H1 (cell line): ENCODE data around the gene CDRT4. TPM values are rescaled to one million over a fixed set of nuclear protein-coding genes. Genes with fewer than 3 reads are reported as not detected.

Experiments
- CTCF ChIA-PET: fragments of 300-600 bp; sonication (Branson Sonifier 250); formaldehyde crosslinking; loops from one replicate; lab custom pipeline; 2021; ENCODE audit not compliant: partially characterized antibody; lab: Charles Lee
- POLR2A ChIA-PET: fragments of 300-600 bp; sonication (Branson Sonifier 250); formaldehyde crosslinking; loops from one replicate; lab custom pipeline; 2021; ENCODE audit warnings: inconsistent platforms; ENCODE audit not compliant: partially characterized antibody; lab: Charles Lee
- DNase-seq, 2 experiments: peaks; one replicate each; pipeline versions ENCODE4 v3.0.0 to v3.0.0-alpha.2; 2010 to 2022; ENCODE audit warnings: low spot score in 2 of 2, low read depth in 1 of 2, mixed read lengths in 1 of 2
- FAIRE-seq: peaks from 2 replicates; lab custom pipeline; 2011; peaks lifted over from hg19 to GRCh38; lab: Jason Lieb, UNC
- H2AFZ ChIP-seq: 2 replicates; pipeline ENCODE4 v1.8.1; 2012; ENCODE audit warnings: low read length, inconsistent platforms
- H2AK5ac ChIP-seq: 2 replicates; pipeline ENCODE4 v1.6.1; 2013; ENCODE audit warnings: low read depth, low read length
- H2BK120ac ChIP-seq: replicated peaks from 2 replicates; pipeline ENCODE3; 2013; ENCODE audit warnings: low read depth, low read length, inconsistent platforms
- H2BK12ac ChIP-seq: 2 replicates; pipeline ENCODE4 v1.6.1; 2013; ENCODE audit warnings: low read depth, low read length
- H2BK15ac ChIP-seq: 2 replicates; pipeline ENCODE4 v1.6.1; 2013; ENCODE audit warnings: low read length
- H2BK20ac ChIP-seq: 2 replicates; pipeline ENCODE4 v1.6.1; 2013; ENCODE audit warnings: low read length
- H2BK5ac ChIP-seq: 2 replicates; pipeline ENCODE4 v1.6.1; 2013; ENCODE audit warnings: low read depth, low read length
- H3K14ac ChIP-seq: 2 replicates; pipeline ENCODE4 v1.6.1; 2013; ENCODE audit warnings: inconsistent platforms; ENCODE audit not compliant: insufficient read length
- H3K18ac ChIP-seq: 2 replicates; pipeline ENCODE4 v1.6.1; 2013; ENCODE audit warnings: low read length; ENCODE audit errors: extremely low read depth
- H3K23ac ChIP-seq: 2 replicates; pipeline ENCODE4 v1.6.1; 2013; ENCODE audit warnings: inconsistent platforms; ENCODE audit not compliant: insufficient read length
- H3K23me2 ChIP-seq: 2 replicates; pipeline ENCODE4 v1.6.1; 2013; ENCODE audit warnings: low read depth, low read length
- H3K27ac ChIP-seq: 2 replicates; pipeline ENCODE4 v1.6.1; 2011; ENCODE audit warnings: low read depth, low read length, inconsistent platforms
- H3K27me3 ChIP-seq, 4 experiments: replicated peaks in 1 of 4; 1 replicate in 1 of 4; 2 replicates in 3 of 4; pipeline versions ENCODE4 v1.6.1 to v1.8.1; 2011 to 2013; ENCODE audit warnings: low read length in 3 of 4, mild to moderate bottlenecking in 3 of 4, inconsistent platforms in 2 of 4, mixed read lengths in 2 of 4, moderate library complexity in 1 of 4; ENCODE audit not compliant: control insufficient read depth in 3 of 4, insufficient read depth in 3 of 4; ENCODE audit errors: extremely low read depth in 1 of 4
- H3K36me3 ChIP-seq, 4 experiments: 2 replicates each; pipeline versions ENCODE4 v1.6.1 to v1.8.1; 2011 to 2013; ENCODE audit warnings: mild to moderate bottlenecking in 4 of 4, low read length in 3 of 4, moderate library complexity in 2 of 4, control low read depth in 1 of 4, inconsistent platforms in 1 of 4; ENCODE audit not compliant: insufficient read depth in 4 of 4, control insufficient read depth in 2 of 4
- H3K4ac ChIP-seq: replicated peaks from 2 replicates; pipeline ENCODE3; 2013; ENCODE audit warnings: low read length, low read depth, mixed read lengths, inconsistent platforms; ENCODE audit not compliant: insufficient read length
- H3K4me1 ChIP-seq, 4 experiments: replicated peaks in 1 of 4; 1 replicate in 1 of 4; 2 replicates in 3 of 4; pipeline versions ENCODE4 v1.6.1 to v1.8.1; 2011 to 2013; ENCODE audit warnings: low read length in 3 of 4, inconsistent platforms in 2 of 4, mixed read lengths in 1 of 4; ENCODE audit not compliant: insufficient read depth in 4 of 4, control insufficient read depth in 3 of 4
- H3K4me2 ChIP-seq, 2 experiments: 2 replicates each; pipeline versions ENCODE4 v1.6.1 to v1.8.1; 2011 to 2013; ENCODE audit warnings: low read depth in 2 of 2, low read length in 2 of 2, control low read depth in 1 of 2, inconsistent platforms in 1 of 2, mild to moderate bottlenecking in 1 of 2; ENCODE audit not compliant: insufficient read depth in 1 of 2
- H3K4me3 ChIP-seq, 4 experiments: fragments of 200-600, 300-600 bp in 1 of 4; sonication (generic), shearing (Covaris generic), sonication (Bioruptor Twin) in 1 of 4; 2 replicates each; pipeline versions ENCODE4 v1.5.1 to v1.8.1; 2011 to 2016; ENCODE audit warnings: low read length in 4 of 4, low read depth in 3 of 4, control low read depth in 2 of 4, inconsistent platforms in 2 of 4, mild to moderate bottlenecking in 2 of 4, mixed read lengths in 1 of 4, moderate library complexity in 1 of 4; ENCODE audit not compliant: insufficient read depth in 2 of 4; ENCODE audit errors: extremely low read depth in 1 of 4
- H3K56ac ChIP-seq: replicated peaks from 2 replicates; pipeline ENCODE3; 2013; ENCODE audit warnings: low read depth, mild to moderate bottlenecking, mixed read lengths, low read length, inconsistent platforms; ENCODE audit not compliant: insufficient read length
- H3K79me1 ChIP-seq: 2 replicates; pipeline ENCODE4 v1.6.1; 2013; ENCODE audit warnings: low read depth, low read length, control low read depth
- H3K79me2 ChIP-seq, 2 experiments: 2 replicates each; pipeline versions ENCODE4 v1.6.1 to v1.8.1; 2012 to 2013; ENCODE audit warnings: low read length in 2 of 2, mild to moderate bottlenecking in 2 of 2, inconsistent platforms in 1 of 2; ENCODE audit not compliant: insufficient read depth in 2 of 2, control insufficient read depth in 1 of 2
- H3K9ac ChIP-seq, 4 experiments: replicated peaks in 1 of 4; 1 replicate in 1 of 4; 2 replicates in 3 of 4; pipeline versions ENCODE4 v1.6.1 to v1.8.1; 2011 to 2013; ENCODE audit warnings: low read depth in 3 of 4, low read length in 3 of 4, control low read depth in 2 of 4, mild to moderate bottlenecking in 2 of 4, moderate library complexity in 2 of 4, inconsistent platforms in 1 of 4; ENCODE audit errors: extremely low read depth in 1 of 4
- H3K9me3 ChIP-seq, 2 experiments: 2 replicates each; pipeline versions ENCODE4 v1.6.1 to v1.8.1; 2012 to 2013; ENCODE audit warnings: mild to moderate bottlenecking in 2 of 2, moderate library complexity in 2 of 2, control low read depth in 1 of 2, inconsistent platforms in 1 of 2, low read depth in 1 of 2, low read length in 1 of 2, mixed read lengths in 1 of 2; ENCODE audit not compliant: insufficient read depth in 2 of 2
- H4K20me1 ChIP-seq, 2 experiments: replicated peaks in 1 of 2; 2 replicates each; pipeline versions ENCODE3 to v1.8.1; 2011 to 2013; ENCODE audit warnings: inconsistent platforms in 2 of 2, low read length in 2 of 2, mild to moderate bottlenecking in 1 of 2; ENCODE audit not compliant: insufficient read depth in 2 of 2, control insufficient read depth in 1 of 2
- H4K5ac ChIP-seq: 2 replicates; pipeline ENCODE4 v1.6.1; 2013; ENCODE audit warnings: low read length, low read depth, mixed read lengths, inconsistent platforms; ENCODE audit not compliant: insufficient read length
- H4K8ac ChIP-seq: 2 replicates; pipeline ENCODE4 v1.8.0; 2013; ENCODE audit warnings: mild to moderate bottlenecking, moderate library complexity, low read length, inconsistent platforms; ENCODE audit not compliant: insufficient read depth; ENCODE audit errors: extremely low read depth
- H4K91ac ChIP-seq: replicated peaks from 2 replicates; pipeline ENCODE3; 2013; ENCODE audit warnings: low read length, mixed read lengths, inconsistent platforms; ENCODE audit not compliant: insufficient read length
- ASH2L ChIP-seq: fragments of 200-600, 300-600 bp; sonication (generic); IDR thresholded peaks from one replicate; pipeline ENCODE4 v1.7.1; 2017; ENCODE audit warnings: low read length
- BCL11A ChIP-seq, 2 experiments: IDR thresholded peaks; one replicate each; pipeline ENCODE4 v1.6.1; 2011; ENCODE audit warnings: low read depth in 2 of 2, low read length in 2 of 2, mild to moderate bottlenecking in 2 of 2
- BRCA1 ChIP-seq: IDR thresholded peaks from 2 replicates; pipeline ENCODE4 v1.6.1; 2012; ENCODE audit warnings: low read depth, low read length, improper control_type of control experiment
- CBX5 ChIP-seq: fragments of 300-800, 300-1000 bp; sonication (generic); IDR thresholded peaks from 2 replicates; pipeline ENCODE4 v1.7.1; 2016; ENCODE audit warnings: antibody characterized with exemption, low read length, low read depth
- E2F6 ChIP-seq: IDR thresholded peaks from 2 replicates; pipeline ENCODE4 v1.6.1; 2012; ENCODE audit warnings: inconsistent platforms
- EGR1 ChIP-seq: IDR thresholded peaks from 2 replicates; pipeline ENCODE4 v1.6.1; 2011; ENCODE audit warnings: low read depth, low read length, borderline replicate concordance
- JUN ChIP-seq: IDR thresholded peaks from 2 replicates; pipeline ENCODE4 v1.6.1; 2011; ENCODE audit warnings: low read depth, mild to moderate bottlenecking, improper control_type of control experiment, low read length
- MAFK ChIP-seq: IDR thresholded peaks from 2 replicates; pipeline ENCODE4 v1.6.1; 2012; ENCODE audit warnings: low read depth, mild to moderate bottlenecking, improper control_type of control experiment, low read length
- PHF8 ChIP-seq: fragments of 200-600 bp; sonication (generic); conservative IDR thresholded peaks from 2 replicates; pipeline ENCODE4 v1.7.1; 2012; ENCODE audit warnings: low read depth, mild to moderate bottlenecking, inconsistent platforms, low read length, moderate library complexity
- RBBP5 ChIP-seq: IDR thresholded peaks from 2 replicates; pipeline ENCODE4 v1.7.1; 2012; ENCODE audit warnings: low read depth, mild to moderate bottlenecking, inconsistent platforms, low read length, moderate library complexity, borderline replicate concordance
- SP1 ChIP-seq: IDR thresholded peaks from 2 replicates; pipeline ENCODE4 v1.6.1; 2011; ENCODE audit warnings: low read depth, low read length
- TEAD4 ChIP-seq: IDR thresholded peaks from 2 replicates; pipeline ENCODE4 v1.6.1; 2012; ENCODE audit warnings: low read depth, low read length, inconsistent platforms, mixed read lengths
- WGBS, 2 experiments: shearing (Covaris generic) in 1 of 2; methylation state at CpG; one replicate each; pipeline versions ENCODE4 v1.1.6 to v1.1.7; 2013 to 2015; ENCODE audit warnings: low lambda C conversion rate in 2 of 2, mixed read lengths in 2 of 2, inconsistent platforms in 1 of 2, low coverage in 1 of 2, missing lambda C conversion rate in 1 of 2; ENCODE audit not compliant: insufficient replicate concordance in 2 of 2, insufficient coverage in 1 of 2, insufficient read length in 1 of 2; ENCODE audit errors: extremely low coverage in 1 of 2, missing lambda C conversion rate in 1 of 2; 5-methylcytosine and 5-hydroxymethylcytosine counted together
- polyA plus RNA-seq, 7 experiments: library from polyadenylated mRNA; depleted of rRNA in 3 of 7; stranded (reverse) in 5 of 7; unstranded in 2 of 7; fragments of >200 nt in 5 of 7; fragments of 200-250 nt in 2 of 7; gene quantifications; 1 replicate in 5 of 7; 2 replicates in 1 of 7; 4 replicates in 1 of 7; pipeline versions ENCODE4 v1.2.1 to v1.2.3, GENCODE V29; 2011 to 2013; ENCODE audit warnings: missing spikeins in 2 of 7, mixed read lengths in 2 of 7
- total RNA-seq: library from RNA; stranded (reverse); fragmentation: NEBNext Ultra II Directional; extraction: Animal tissue kit (Norgen Biotek cat#: 25700); gene quantifications from 2 replicates; pipeline ENCODE4 v1.2.1, GENCODE V29; 2021

CDRT4 gene
- total and polyA plus RNA-seq, 2 of the 8 experiments (the other 6 are each of a cell fraction or from before 2014, with no cell fraction given) = 2.6 to 5.6 TPM

GRCh38 chr17:15490634-15491261 lies 23.3 kb upstream of the CDRT4 start:
- no peaks in the 10 kb centered on the region for H4K20me1 ChIP-seq
- H4K8ac ChIP-seq = no peak overlapping the region
- WGBS, 2 experiments = 74% methylated on average over 11 of the region's 11 CpGs; no CpG with 5 or more reads in 1 of the 2 experiments
- H2BK15ac ChIP-seq = no peak overlapping the region
- DNase-seq (peak; percentile 44 to 60), FAIRE-seq (peak; percentile 48)
- no peak overlapping the region for H2BK120ac ChIP-seq
- H3K79me2 ChIP-seq = no peaks in the 10 kb centered on the region
- no peak overlapping the region for H3K9ac ChIP-seq
- no peak overlapping the region for H2BK20ac ChIP-seq
- ChIA-PET CTCF (interaction anchor here (0.7 to 2.1 kb wide), 6 partner anchors 11 to 229 kb away, joined by 3 to 7 read pairs (median 4); no protein-coding TSS in a partner anchor), POLR2A (interaction anchor here (0.5 to 1.1 kb wide), 4 partner anchors 8 to 226 kb away, joined by 3 to 6 read pairs (median 4); partner anchors contain the start of gene PMP22)
- no peak overlapping the region for H3K4me3 ChIP-seq
- H2BK12ac ChIP-seq = peak overlapping the region; percentile 18
- H2AFZ ChIP-seq = no peak overlapping the region
- H3K56ac ChIP-seq = no peak overlapping the region
- H3K23ac ChIP-seq = no peak overlapping the region
- peak overlapping the region; percentile 4 for H4K91ac ChIP-seq
- H4K5ac ChIP-seq = no peak overlapping the region
- H3K27ac ChIP-seq = peak overlapping the region; percentile 26; the same call in 1 of the 2 replicates
- H2AK5ac ChIP-seq = no peak overlapping the region
- peak overlapping the region; percentile 54; the same call in 1 of the 2 replicates for H3K18ac ChIP-seq
- peak overlapping the region in 1 of 2 experiments; percentile 13; a peak in 1 of 4 replicates for H3K4me2 ChIP-seq
- H2BK5ac ChIP-seq = peak overlapping the region; percentile 60; the same call in 1 of the 2 replicates
- H3K27me3 ChIP-seq = no peaks in the 10 kb centered on the region
- H3K14ac ChIP-seq = no peak overlapping the region
- peaks cover 4 to 13% (median 6%) of the 10 kb centered on the region in 4 experiments for H3K4me1 ChIP-seq
- no peaks in the 10 kb centered on the region; a peak in 1 of 4 replicates for H3K9me3 ChIP-seq
- H3K23me2 ChIP-seq = no peaks in the 10 kb centered on the region
- peaks cover 0 to 3% (median under 1%) of the 10 kb centered on the region in 4 experiments; a peak in 1 of 8 replicates for H3K36me3 ChIP-seq
- no peaks in the 10 kb centered on the region for H3K79me1 ChIP-seq
- peak overlapping the region; percentile 11 for H3K4ac ChIP-seq
- TF ChIP-seq JUN (no peak), PHF8 (no peak), RBBP5 (no peak), ASH2L (no peak), EGR1 (0 out of 2 replicates have a peak, but pooled peaks have one; percentile 13), BCL11A (IDR thresholded peaks at IDR 0.05; ENCODE audit: low read depth in 2 of 2, low read length in 2 of 2) (no peak), BRCA1 (no peak), SP1 (0 out of 2 replicates have a peak, but pooled peaks have one; percentile 34), CBX5 (no peak), TEAD4 (peak; percentile 77), E2F6 (0 out of 2 replicates have a peak, but pooled peaks have one; percentile 20), MAFK (no peak)
